ENCODE results near the gene CYB561. TPM values are rescaled to one million over a fixed set of nuclear protein-coding genes. Genes with fewer than 3 reads are reported as not detected.

CYB561 gene
- total and polyA plus RNA-seq, 2 donors (not counting 3 experiments of a cell fraction or from before 2014, with no cell fraction given), result 34.9 to 71.1 TPM

DNA sequence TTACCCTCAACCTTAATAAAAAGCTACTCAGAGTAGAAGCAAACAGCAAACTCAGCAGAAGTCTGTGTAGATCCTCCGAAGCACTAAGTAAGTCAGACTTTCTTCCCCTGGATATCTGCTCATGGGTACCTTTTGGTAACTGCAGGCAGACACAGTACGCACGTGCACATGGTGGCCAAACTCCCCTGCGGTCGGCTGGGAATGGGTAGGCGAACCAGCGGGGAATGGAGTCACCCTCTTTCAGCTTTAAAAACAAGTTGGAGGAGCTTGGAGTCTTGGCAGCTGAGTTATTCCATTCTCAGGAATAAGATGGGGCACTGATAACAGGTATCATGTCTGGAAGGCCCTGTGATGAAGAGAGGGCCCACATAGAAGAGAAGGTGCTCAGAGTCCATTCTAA is 16.3 kb downstream of the CYB561 start:
- H2AFZ ChIP-seq (ENCODE audit: low read depth, low read length), result no peak overlapping the region
- TF ChIP-seq, protein P1, sequence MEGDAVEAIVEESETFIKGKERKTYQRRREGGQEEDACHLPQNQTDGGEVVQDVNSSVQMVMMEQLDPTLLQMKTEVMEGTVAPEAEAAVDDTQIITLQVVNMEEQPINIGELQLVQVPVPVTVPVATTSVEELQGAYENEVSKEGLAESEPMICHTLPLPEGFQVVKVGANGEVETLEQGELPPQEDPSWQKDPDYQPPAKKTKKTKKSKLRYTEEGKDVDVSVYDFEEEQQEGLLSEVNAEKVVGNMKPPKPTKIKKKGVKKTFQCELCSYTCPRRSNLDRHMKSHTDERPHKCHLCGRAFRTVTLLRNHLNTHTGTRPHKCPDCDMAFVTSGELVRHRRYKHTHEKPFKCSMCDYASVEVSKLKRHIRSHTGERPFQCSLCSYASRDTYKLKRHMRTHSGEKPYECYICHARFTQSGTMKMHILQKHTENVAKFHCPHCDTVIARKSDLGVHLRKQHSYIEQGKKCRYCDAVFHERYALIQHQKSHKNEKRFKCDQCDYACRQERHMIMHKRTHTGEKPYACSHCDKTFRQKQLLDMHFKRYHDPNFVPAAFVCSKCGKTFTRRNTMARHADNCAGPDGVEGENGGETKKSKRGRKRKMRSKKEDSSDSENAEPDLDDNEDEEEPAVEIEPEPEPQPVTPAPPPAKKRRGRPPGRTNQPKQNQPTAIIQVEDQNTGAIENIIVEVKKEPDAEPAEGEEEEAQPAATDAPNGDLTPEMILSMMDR (IDR thresholded peaks at IDR 0.05; ENCODE audit: extremely low read depth in 1 of 2, insufficient read depth in 1 of 2, low read depth in 1 of 2, low read length in 2 of 2), result no peak
- TF ChIP-seq GATA2 (IDR thresholded peaks at IDR 0.05; ENCODE audit: insufficient read depth, insufficient read length, low read depth, low read length) (no peak), POLR2AphosphoS5 (IDR thresholded peaks at IDR 0.05; ENCODE audit: insufficient read depth, low read depth, low read length) (no peak), POLR2A (IDR thresholded peaks at IDR 0.05; ENCODE audit: low read depth, low read length) (no peak), EZH2 (IDR thresholded peaks at IDR 0.05; ENCODE audit: borderline replicate concordance, low read depth, low read length, severe bottlenecking) (no peak), JUN (IDR thresholded peaks at IDR 0.05; ENCODE audit: borderline replicate concordance, insufficient read depth, insufficient read length, low read depth) (no peak), FOS (IDR thresholded peaks at IDR 0.05; ENCODE audit: borderline replicate concordance, insufficient read depth, low read length) (no peak), MYC (IDR thresholded peaks at IDR 0.05; ENCODE audit: low read depth, low read length) (no peak)
- TF ChIP-seq, protein P2, sequence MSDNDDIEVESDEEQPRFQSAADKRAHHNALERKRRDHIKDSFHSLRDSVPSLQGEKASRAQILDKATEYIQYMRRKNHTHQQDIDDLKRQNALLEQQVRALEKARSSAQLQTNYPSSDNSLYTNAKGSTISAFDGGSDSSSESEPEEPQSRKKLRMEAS (IDR thresholded peaks at IDR 0.05; ENCODE audit: insufficient read depth, insufficient read length), result no peak
- H4K20me1 ChIP-seq (replicated peaks; ENCODE audit: control insufficient read depth, extremely low read depth, insufficient read depth, low read length), result no peaks in the 10 kb centered on the region
- dilution Hi-C loops (cut with MboI; ENCODE audit: extremely low pct_ligation_motif_present, low sequenced_read_pairs), result no loop called here
- peaks cover 0 to 2% of the 10 kb centered on the region in 2 experiments for H3K36me3 ChIP-seq (ENCODE audit: control insufficient read depth in 2 of 2, extremely low read depth in 1 of 2, insufficient read depth in 2 of 2, low read length in 2 of 2)
- no peak overlapping the region for H3K27ac ChIP-seq (ENCODE audit: insufficient read depth, low read depth, low read length)
- BruUV-seq (replicated peaks), result no TSS peak
- no peak overlapping the region for H3K9ac ChIP-seq (replicated peaks; ENCODE audit: extremely low read depth, insufficient read depth, low read length)
- H3K4me1 ChIP-seq (ENCODE audit: control insufficient read depth, extremely low read depth, insufficient read depth, low read length), result peaks cover 30% of the 10 kb centered on the region
- no peaks in the 10 kb centered on the region for H3K27me3 ChIP-seq (ENCODE audit: control insufficient read depth in 2 of 2, insufficient read depth in 2 of 2, low read length in 2 of 2)
- intact Hi-C loops (cut with micrococcal nuclease), result loop anchor here (5.0 kb wide), 2 partner anchors 68 to 248 kb away; no protein-coding TSS in a partner anchor
- H3K4me3 ChIP-seq (replicated peaks in 1 of 3; ENCODE audit: insufficient read depth in 1 of 3, low read depth in 1 of 3, low read length in 3 of 3), result no peak overlapping the region
- H3K9me1 ChIP-seq (replicated peaks; ENCODE audit: control insufficient read depth, extremely low read depth, insufficient read depth, low read length), result no peaks in the 10 kb centered on the region
- no peak for DNase-seq (ENCODE audit: low read depth, low spot score)
- no peaks in the 10 kb centered on the region for H3K9me3 ChIP-seq (replicated peaks; ENCODE audit: control insufficient read depth, insufficient read depth, low read length)
- H3K4me2 ChIP-seq (ENCODE audit: insufficient read depth, low read length), result no peak overlapping the region
- POLR2A ChIA-PET, result no interaction called here
- CTCF ChIA-PET, result interaction anchor here (1.1 to 15.0 kb wide), 3 partner anchors 17 to 182 kb away, joined by 5 to 540 read pairs (median 10); partner anchors contain the start of gene ACE
- no peak for FAIRE-seq
- H3K79me2 ChIP-seq (ENCODE audit: control insufficient read depth, insufficient read depth, low read length), result no peaks in the 10 kb centered on the region

Measured in endothelial cell of umbilical vein (primary cell).